Measurements from ENCODE around the gene F3.

F3 gene

GRCh38 chr1:94514095-94514727 lies 27.3 kb downstream of the F3 start:
- H3K36me3 ChIP-seq (ENCODE audit: control insufficient read depth, insufficient read depth, low read length) = no peaks in the 10 kb centered on the region
- H2BK5ac ChIP-seq (ENCODE audit: low read length) = no peak overlapping the region
- no peak overlapping the region for H3K18ac ChIP-seq (ENCODE audit: low read length)
- H2AK5ac ChIP-seq (ENCODE audit: low read length) = no peak overlapping the region
- no peak overlapping the region for H4K5ac ChIP-seq (ENCODE audit: low read length)
- H3K79me1 ChIP-seq (ENCODE audit: low read length) = no peaks in the 10 kb centered on the region
- H2BK15ac ChIP-seq (replicated peaks; ENCODE audit: low read depth) = no peak overlapping the region
- no peak overlapping the region for H3K23ac ChIP-seq (ENCODE audit: low read length)
- no peak overlapping the region for H3K56ac ChIP-seq (ENCODE audit: low read length)
- H3K4ac ChIP-seq (ENCODE audit: low read depth, low read length) = no peak overlapping the region
- H3K4me2 ChIP-seq (ENCODE audit: low read length) = no peak overlapping the region
- no peak overlapping the region for H2BK120ac ChIP-seq (ENCODE audit: low read depth, low read length)
- H3K79me2 ChIP-seq (ENCODE audit: control insufficient read depth, insufficient read depth, low read length) = no peaks in the 10 kb centered on the region
- no peak overlapping the region for H4K8ac ChIP-seq (ENCODE audit: low read depth, low read length)
- H3K4me1 ChIP-seq (ENCODE audit: control insufficient read depth, low read depth, low read length) = no peaks in the 10 kb centered on the region
- H3K27me3 ChIP-seq (ENCODE audit: insufficient read depth, low read length, poor library complexity) = no peaks in the 10 kb centered on the region
- no peak overlapping the region for H3K9ac ChIP-seq (ENCODE audit: low read length)
- no peak overlapping the region for H3K4me3 ChIP-seq (ENCODE audit: low read length)
- DNase-seq = peak; percentile 69
- H3K27ac ChIP-seq (ENCODE audit: low read depth, low read length) = no peak overlapping the region
- WGBS (ENCODE audit: extremely low coverage, insufficient coverage, low lambda C conversion rate) = no CpG with 5 or more reads among the region's 2 CpGs

- Histone ChIP-seq H3K79me2 (ENCODE audit: control insufficient read depth, insufficient read depth, low read length) (no peaks in the 10 kb centered on the region), H2BK15ac (replicated peaks; ENCODE audit: low read depth) (no peak overlapping the region), H3K27ac (ENCODE audit: low read depth, low read length) (no peak overlapping the region), H2BK120ac (ENCODE audit: low read depth, low read length) (no peak overlapping the region), H3K79me1 (ENCODE audit: low read length) (no peaks in the 10 kb centered on the region), H2AK5ac (ENCODE audit: low read length) (no peak overlapping the region), H3K4me2 (ENCODE audit: low read length) (no peak overlapping the region), H2BK5ac (ENCODE audit: low read length) (no peak overlapping the region), H3K36me3 (ENCODE audit: control insufficient read depth, insufficient read depth, low read length) (no peaks in the 10 kb centered on the region), H3K56ac (ENCODE audit: low read length) (no peak overlapping the region), H3K4me1 (ENCODE audit: control insufficient read depth, low read depth, low read length) (no peaks in the 10 kb centered on the region), H3K9ac (ENCODE audit: low read length) (no peak overlapping the region), H4K8ac (ENCODE audit: low read depth, low read length) (no peak overlapping the region), H3K27me3 (ENCODE audit: insufficient read depth, low read length, poor library complexity) (no peaks in the 10 kb centered on the region), H3K18ac (ENCODE audit: low read length) (no peak overlapping the region), H3K4ac (ENCODE audit: low read depth, low read length) (no peak overlapping the region), H3K23ac (ENCODE audit: low read length) (no peak overlapping the region), H4K5ac (ENCODE audit: low read length) (no peak overlapping the region), H3K4me3 (ENCODE audit: low read length) (no peak overlapping the region)
- no peak for DNase-seq
- no CpG with 5 or more reads among the region's 2 CpGs for WGBS (ENCODE audit: extremely low coverage, insufficient coverage, low lambda C conversion rate)
These were observed 28.7 kb downstream of the F3 start for GRCh38 chr1:94512816-94513215.

GRCh38 chr1:94504601-94505000 lies 37.0 kb downstream of the F3 start:
- no peak overlapping the region for H3K56ac ChIP-seq (ENCODE audit: low read length)
- no peak overlapping the region for H3K27ac ChIP-seq (ENCODE audit: low read depth, low read length)
- H3K23ac ChIP-seq (ENCODE audit: low read length) = no peak overlapping the region
- H3K4ac ChIP-seq (ENCODE audit: low read depth, low read length) = no peak overlapping the region
- H3K9ac ChIP-seq (ENCODE audit: low read length) = no peak overlapping the region
- DNase-seq = no peak
- H2AK5ac ChIP-seq (ENCODE audit: low read length) = no peak overlapping the region
- H3K79me2 ChIP-seq (ENCODE audit: control insufficient read depth, insufficient read depth, low read length) = no peaks in the 10 kb centered on the region
- no peaks in the 10 kb centered on the region for H3K27me3 ChIP-seq (ENCODE audit: insufficient read depth, low read length, poor library complexity)
- no peak overlapping the region for H4K5ac ChIP-seq (ENCODE audit: low read length)
- no peak overlapping the region for H3K4me3 ChIP-seq (ENCODE audit: low read length)
- WGBS (ENCODE audit: extremely low coverage, insufficient coverage, low lambda C conversion rate) = 100% methylated on average over 1 of the region's 1 CpG
- no peak overlapping the region for H2BK120ac ChIP-seq (ENCODE audit: low read depth, low read length)
- no peak overlapping the region for H3K4me2 ChIP-seq (ENCODE audit: low read length)
- no peaks in the 10 kb centered on the region for H3K4me1 ChIP-seq (ENCODE audit: control insufficient read depth, low read depth, low read length)
- peaks cover 3% of the 10 kb centered on the region for H3K36me3 ChIP-seq (ENCODE audit: control insufficient read depth, insufficient read depth, low read length)
- no peak overlapping the region for H4K8ac ChIP-seq (ENCODE audit: low read depth, low read length)
- no peaks in the 10 kb centered on the region for H3K79me1 ChIP-seq (ENCODE audit: low read length)
- H2BK15ac ChIP-seq (replicated peaks; ENCODE audit: low read depth) = no peak overlapping the region
- H2BK5ac ChIP-seq (ENCODE audit: low read length) = no peak overlapping the region
- H3K18ac ChIP-seq (ENCODE audit: low read length) = no peak overlapping the region

- no peak overlapping the region for H3K56ac ChIP-seq (ENCODE audit: low read length)
- H3K79me1 ChIP-seq (ENCODE audit: low read length) = no peaks in the 10 kb centered on the region
- H3K36me3 ChIP-seq (ENCODE audit: control insufficient read depth, insufficient read depth, low read length) = peaks cover 3% of the 10 kb centered on the region
- no peak overlapping the region for H2BK5ac ChIP-seq (ENCODE audit: low read length)
- H3K4me3 ChIP-seq (ENCODE audit: low read length) = no peak overlapping the region
- no peak overlapping the region for H3K9ac ChIP-seq (ENCODE audit: low read length)
- DNase-seq = no peak
- H3K4me1 ChIP-seq (ENCODE audit: control insufficient read depth, low read depth, low read length) = no peaks in the 10 kb centered on the region
- H3K79me2 ChIP-seq (ENCODE audit: control insufficient read depth, insufficient read depth, low read length) = no peaks in the 10 kb centered on the region
- no peak overlapping the region for H4K5ac ChIP-seq (ENCODE audit: low read length)
- no peak overlapping the region for H3K4ac ChIP-seq (ENCODE audit: low read depth, low read length)
- H4K8ac ChIP-seq (ENCODE audit: low read depth, low read length) = no peak overlapping the region
- no peak overlapping the region for H2AK5ac ChIP-seq (ENCODE audit: low read length)
- no peak overlapping the region for H3K27ac ChIP-seq (ENCODE audit: low read depth, low read length)
- WGBS (ENCODE audit: extremely low coverage, insufficient coverage, low lambda C conversion rate) = no CpG with 5 or more reads among the region's 4 CpGs
- H3K23ac ChIP-seq (ENCODE audit: low read length) = no peak overlapping the region
- H3K4me2 ChIP-seq (ENCODE audit: low read length) = no peak overlapping the region
- H3K27me3 ChIP-seq (ENCODE audit: insufficient read depth, low read length, poor library complexity) = no peaks in the 10 kb centered on the region
- H2BK15ac ChIP-seq (replicated peaks; ENCODE audit: low read depth) = no peak overlapping the region
- H2BK120ac ChIP-seq (ENCODE audit: low read depth, low read length) = no peak overlapping the region
- no peak overlapping the region for H3K18ac ChIP-seq (ENCODE audit: low read length)
These were observed 38.4 kb downstream of the F3 start for GRCh38 chr1:94503153-94503552.

- Histone ChIP-seq H2AK5ac (ENCODE audit: low read length) (no peak overlapping the region), H2BK120ac (ENCODE audit: low read depth, low read length) (no peak overlapping the region), H3K9ac (ENCODE audit: low read length) (no peak overlapping the region), H3K79me1 (ENCODE audit: low read length) (no peaks in the 10 kb centered on the region), H3K4ac (ENCODE audit: low read depth, low read length) (no peak overlapping the region), H2BK5ac (ENCODE audit: low read length) (no peak overlapping the region), H3K18ac (ENCODE audit: low read length) (no peak overlapping the region), H3K56ac (ENCODE audit: low read length) (no peak overlapping the region), H4K8ac (ENCODE audit: low read depth, low read length) (no peak overlapping the region), H3K27ac (ENCODE audit: low read depth, low read length) (no peak overlapping the region), H3K4me2 (ENCODE audit: low read length) (no peak overlapping the region), H2BK15ac (replicated peaks; ENCODE audit: low read depth) (no peak overlapping the region), H3K27me3 (ENCODE audit: insufficient read depth, low read length, poor library complexity) (no peaks in the 10 kb centered on the region), H3K36me3 (ENCODE audit: control insufficient read depth, insufficient read depth, low read length) (peaks cover 3% of the 10 kb centered on the region), H4K5ac (ENCODE audit: low read length) (no peak overlapping the region), H3K4me1 (ENCODE audit: control insufficient read depth, low read depth, low read length) (no peaks in the 10 kb centered on the region), H3K4me3 (ENCODE audit: low read length) (no peak overlapping the region), H3K79me2 (ENCODE audit: control insufficient read depth, insufficient read depth, low read length) (no peaks in the 10 kb centered on the region), H3K23ac (ENCODE audit: low read length) (no peak overlapping the region)
- no peak for DNase-seq
- no CpG with 5 or more reads among the region's 4 CpGs for WGBS (ENCODE audit: extremely low coverage, insufficient coverage, low lambda C conversion rate)
These were observed 39.6 kb downstream of the F3 start for GRCh38 chr1:94501935-94502334.

DNA sequence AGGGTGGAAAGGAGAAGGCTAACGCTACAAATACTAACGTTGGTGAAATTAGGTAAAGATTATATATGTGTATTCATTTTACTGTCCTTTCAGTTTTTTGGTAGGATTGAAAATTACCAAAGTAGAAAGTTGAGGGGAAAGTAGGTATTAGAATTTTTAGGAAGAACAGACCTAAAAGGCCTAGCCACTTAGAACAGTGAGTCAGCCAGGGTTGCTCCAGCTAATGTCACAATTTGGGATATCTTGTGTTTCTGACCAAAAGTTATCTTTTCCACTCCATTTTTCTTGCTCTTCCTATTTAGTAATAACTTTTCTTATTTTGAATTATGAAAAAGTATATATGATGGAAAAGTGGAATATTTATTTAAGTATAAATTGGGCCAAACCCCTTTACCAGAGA lies 40.1 kb downstream of the F3 start:
- no peak overlapping the region for H3K4me2 ChIP-seq (ENCODE audit: low read length)
- H3K4me3 ChIP-seq (ENCODE audit: low read length) = no peak overlapping the region
- H2BK120ac ChIP-seq (ENCODE audit: low read depth, low read length) = no peak overlapping the region
- H3K23ac ChIP-seq (ENCODE audit: low read length) = no peak overlapping the region
- DNase-seq = no peak
- H2BK15ac ChIP-seq (replicated peaks; ENCODE audit: low read depth) = no peak overlapping the region
- no peak overlapping the region for H4K8ac ChIP-seq (ENCODE audit: low read depth, low read length)
- no peaks in the 10 kb centered on the region for H3K4me1 ChIP-seq (ENCODE audit: control insufficient read depth, low read depth, low read length)
- no peaks in the 10 kb centered on the region for H3K79me2 ChIP-seq (ENCODE audit: control insufficient read depth, insufficient read depth, low read length)
- WGBS (ENCODE audit: extremely low coverage, insufficient coverage, low lambda C conversion rate) = no CpG with 5 or more reads among the region's 2 CpGs
- peaks cover 3% of the 10 kb centered on the region for H3K36me3 ChIP-seq (ENCODE audit: control insufficient read depth, insufficient read depth, low read length)
- no peak overlapping the region for H3K27ac ChIP-seq (ENCODE audit: low read depth, low read length)
- no peak overlapping the region for H3K18ac ChIP-seq (ENCODE audit: low read length)
- no peak overlapping the region for H2AK5ac ChIP-seq (ENCODE audit: low read length)
- no peaks in the 10 kb centered on the region for H3K79me1 ChIP-seq (ENCODE audit: low read length)
- no peaks in the 10 kb centered on the region for H3K27me3 ChIP-seq (ENCODE audit: insufficient read depth, low read length, poor library complexity)
- H2BK5ac ChIP-seq (ENCODE audit: low read length) = no peak overlapping the region
- no peak overlapping the region for H3K4ac ChIP-seq (ENCODE audit: low read depth, low read length)
- no peak overlapping the region for H3K56ac ChIP-seq (ENCODE audit: low read length)
- no peak overlapping the region for H3K9ac ChIP-seq (ENCODE audit: low read length)
- H4K5ac ChIP-seq (ENCODE audit: low read length) = no peak overlapping the region

Data from mesendoderm (in vitro differentiated cells).